ENCODE data around the gene FHL1.
A peak's percentile ranks its signal among the peaks of the same experiment; 100 is the strongest.

FHL1 gene

DNA sequence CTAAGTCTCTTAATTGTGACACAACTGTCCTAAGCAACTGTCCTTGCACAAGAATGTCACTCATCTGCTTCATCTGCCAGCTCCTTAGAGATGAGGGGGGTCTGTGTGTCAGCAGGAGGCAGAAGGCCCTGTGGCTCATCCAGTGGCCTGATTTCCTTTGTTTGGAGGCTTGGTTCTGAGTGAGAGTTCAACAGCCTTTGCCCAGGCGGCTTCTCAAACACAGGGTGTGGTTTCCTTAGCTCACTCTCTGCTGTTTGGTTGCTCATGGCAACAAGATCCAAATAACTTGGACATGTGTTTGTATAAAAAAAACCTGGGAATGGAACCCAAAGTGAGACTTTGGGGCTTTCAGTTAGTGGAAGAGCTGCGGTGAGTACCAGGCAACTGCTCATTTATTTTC lies 57.2 kb downstream of the FHL1 start:
- H4K8ac ChIP-seq (ENCODE audit: low read depth, low read length): no peak overlapping the region
- no CpG with 5 or more reads among the region's 2 CpGs for WGBS (ENCODE audit: extremely low coverage, insufficient coverage, insufficient read length)
- no peaks in the 10 kb centered on the region for H3K27me3 ChIP-seq (ENCODE audit: insufficient read depth, low read length)
- H3K18ac ChIP-seq (ENCODE audit: low read length): no peak overlapping the region
- no peak overlapping the region for H4K12ac ChIP-seq (ENCODE audit: low read depth, low read length)
- H3K79me2 ChIP-seq (ENCODE audit: control insufficient read depth, insufficient read depth, low read length, poor library complexity): no peaks in the 10 kb centered on the region
- no peaks in the 10 kb centered on the region for H3K9me3 ChIP-seq (ENCODE audit: insufficient read depth, low read depth, low read length)
- no peaks in the 10 kb centered on the region for H3K79me1 ChIP-seq (ENCODE audit: low read length)
- H2BK5ac ChIP-seq (ENCODE audit: low read depth, low read length, poor library complexity): no peak overlapping the region
- H2BK120ac ChIP-seq (ENCODE audit: insufficient read depth, low read length, poor library complexity): no peak overlapping the region
- peak; percentile 42 to 76 for DNase-seq
- H3K4me2 ChIP-seq (ENCODE audit: low read length): no peak overlapping the region
- no peaks in the 10 kb centered on the region for H3K36me3 ChIP-seq (ENCODE audit: control insufficient read depth in 1 of 2, insufficient read depth in 2 of 2, low read length in 2 of 2)
- no peak overlapping the region for H3K4ac ChIP-seq (ENCODE audit: low read depth, low read length)
- no peaks in the 10 kb centered on the region for H3K4me1 ChIP-seq (ENCODE audit: control insufficient read depth in 1 of 2, insufficient read depth in 2 of 2, low read length in 2 of 2)
- H3K27ac ChIP-seq (ENCODE audit: low read depth, low read length): no peak overlapping the region
- H3K4me3 ChIP-seq (ENCODE audit: low read depth, low read length): no peak overlapping the region
- H3K9ac ChIP-seq (ENCODE audit: low read length): no peak overlapping the region
- no peak overlapping the region for H3K14ac ChIP-seq (ENCODE audit: low read length)
- no peak overlapping the region for H3K23ac ChIP-seq (ENCODE audit: low read length)
- H4K91ac ChIP-seq (ENCODE audit: low read depth, low read length): no peak overlapping the region
- H2BK12ac ChIP-seq (ENCODE audit: low read length): no peak overlapping the region
- no peak overlapping the region for H2AK5ac ChIP-seq (ENCODE audit: low read length)
- H2AFZ ChIP-seq (ENCODE audit: insufficient read depth, low read length, poor library complexity): no peak overlapping the region

DNA sequence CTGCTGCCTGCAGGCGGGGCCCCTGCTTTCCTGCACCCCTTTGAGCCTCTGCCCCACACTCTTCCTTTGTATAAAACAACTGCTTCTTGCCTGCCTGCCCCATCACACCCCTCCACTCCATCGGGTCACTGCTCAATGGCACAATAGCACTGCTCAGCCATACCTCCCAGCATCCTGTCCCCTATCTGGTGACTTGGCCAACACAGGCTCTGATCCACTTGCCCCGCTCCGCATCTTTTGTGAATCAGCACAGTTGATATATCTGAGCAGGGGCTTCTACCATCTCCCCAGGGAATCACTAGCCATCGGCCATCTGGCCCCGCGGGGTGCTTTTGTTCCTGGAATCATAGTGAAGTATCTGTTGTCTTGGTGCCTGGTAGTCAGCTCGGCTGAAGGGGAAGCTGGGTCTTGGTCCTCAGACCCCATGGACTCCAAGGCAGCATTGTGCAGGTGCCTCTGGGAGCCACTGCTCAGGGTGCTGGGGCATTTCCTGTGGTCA lies 58.6 kb downstream of the FHL1 start:
- H3K4me3 ChIP-seq (ENCODE audit: low read depth, low read length): no peak overlapping the region
- H4K8ac ChIP-seq (ENCODE audit: low read depth, low read length): no peak overlapping the region
- no peak overlapping the region for H3K23ac ChIP-seq (ENCODE audit: low read length)
- DNase-seq: no peak
- no peak overlapping the region for H3K18ac ChIP-seq (ENCODE audit: low read length)
- no peak overlapping the region for H3K14ac ChIP-seq (ENCODE audit: low read length)
- H3K9ac ChIP-seq (ENCODE audit: low read length): no peak overlapping the region
- no peak overlapping the region for H2AK5ac ChIP-seq (ENCODE audit: low read length)
- H3K4me2 ChIP-seq (ENCODE audit: low read length): no peak overlapping the region
- no peaks in the 10 kb centered on the region for H3K79me1 ChIP-seq (ENCODE audit: low read length)
- no peak overlapping the region for H2BK120ac ChIP-seq (ENCODE audit: insufficient read depth, low read length, poor library complexity)
- H2AFZ ChIP-seq (ENCODE audit: insufficient read depth, low read length, poor library complexity): no peak overlapping the region
- no peak overlapping the region for H2BK5ac ChIP-seq (ENCODE audit: low read depth, low read length, poor library complexity)
- H3K9me3 ChIP-seq (ENCODE audit: insufficient read depth, low read depth, low read length): no peaks in the 10 kb centered on the region
- no peak overlapping the region for H4K12ac ChIP-seq (ENCODE audit: low read depth, low read length)
- no peak overlapping the region for H3K27ac ChIP-seq (ENCODE audit: low read depth, low read length)
- H4K91ac ChIP-seq (ENCODE audit: low read depth, low read length): no peak overlapping the region
- H3K79me2 ChIP-seq (ENCODE audit: control insufficient read depth, insufficient read depth, low read length, poor library complexity): no peaks in the 10 kb centered on the region
- no peak overlapping the region for H3K4ac ChIP-seq (ENCODE audit: low read depth, low read length)
- H3K4me1 ChIP-seq (ENCODE audit: control insufficient read depth in 1 of 2, insufficient read depth in 2 of 2, low read length in 2 of 2): no peaks in the 10 kb centered on the region
- no peaks in the 10 kb centered on the region for H3K27me3 ChIP-seq (ENCODE audit: insufficient read depth, low read length)
- no peaks in the 10 kb centered on the region for H3K36me3 ChIP-seq (ENCODE audit: control insufficient read depth in 1 of 2, insufficient read depth in 2 of 2, low read length in 2 of 2)
- WGBS (ENCODE audit: extremely low coverage, insufficient coverage, insufficient read length): no CpG with 5 or more reads among the region's 8 CpGs
- no peak overlapping the region for H2BK12ac ChIP-seq (ENCODE audit: low read length)

DNA sequence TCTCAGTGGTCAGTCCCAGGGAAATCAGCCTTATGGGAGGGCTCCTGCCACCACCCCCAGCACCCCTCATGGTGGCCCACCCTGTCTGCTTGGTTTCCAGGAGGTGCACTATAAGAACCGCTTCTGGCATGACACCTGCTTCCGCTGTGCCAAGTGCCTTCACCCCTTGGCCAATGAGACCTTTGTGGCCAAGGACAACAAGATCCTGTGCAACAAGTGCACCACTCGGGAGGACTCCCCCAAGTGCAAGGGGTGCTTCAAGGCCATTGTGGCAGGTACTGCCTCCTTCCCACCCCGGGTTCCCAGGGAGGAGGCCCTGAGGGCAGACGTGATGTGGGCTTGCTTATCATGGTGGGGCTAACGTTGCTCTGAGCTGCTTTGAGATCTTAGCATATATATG lies 59.6 kb downstream of the FHL1 start:
- Histone ChIP-seq H3K14ac (ENCODE audit: low read length) (no peak overlapping the region), H3K36me3 (ENCODE audit: control insufficient read depth in 1 of 2, insufficient read depth in 2 of 2, low read length in 2 of 2) (no peaks in the 10 kb centered on the region), H4K8ac (ENCODE audit: low read depth, low read length) (no peak overlapping the region), H2BK5ac (ENCODE audit: low read depth, low read length, poor library complexity) (no peak overlapping the region), H3K27ac (ENCODE audit: low read depth, low read length) (no peak overlapping the region), H4K91ac (ENCODE audit: low read depth, low read length) (no peak overlapping the region), H3K9ac (ENCODE audit: low read length) (no peak overlapping the region), H3K23ac (ENCODE audit: low read length) (no peak overlapping the region), H3K79me1 (ENCODE audit: low read length) (no peaks in the 10 kb centered on the region), H2AK5ac (ENCODE audit: low read length) (no peak overlapping the region), H3K4me1 (ENCODE audit: control insufficient read depth in 1 of 2, insufficient read depth in 2 of 2, low read length in 2 of 2) (no peaks in the 10 kb centered on the region), H2BK120ac (ENCODE audit: insufficient read depth, low read length, poor library complexity) (no peak overlapping the region), H2BK12ac (ENCODE audit: low read length) (no peak overlapping the region), H4K12ac (ENCODE audit: low read depth, low read length) (no peak overlapping the region), H2AFZ (ENCODE audit: insufficient read depth, low read length, poor library complexity) (no peak overlapping the region), H3K4ac (ENCODE audit: low read depth, low read length) (no peak overlapping the region), H3K4me2 (ENCODE audit: low read length) (no peak overlapping the region), H3K27me3 (ENCODE audit: insufficient read depth, low read length) (no peaks in the 10 kb centered on the region), H3K4me3 (ENCODE audit: low read depth, low read length) (no peak overlapping the region), H3K9me3 (ENCODE audit: insufficient read depth, low read depth, low read length) (no peaks in the 10 kb centered on the region), H3K18ac (ENCODE audit: low read length) (no peak overlapping the region), H3K79me2 (ENCODE audit: control insufficient read depth, insufficient read depth, low read length, poor library complexity) (no peaks in the 10 kb centered on the region)
- no peak for DNase-seq
- WGBS (ENCODE audit: extremely low coverage, insufficient coverage, insufficient read length): no CpG with 5 or more reads among the region's 6 CpGs

DNA sequence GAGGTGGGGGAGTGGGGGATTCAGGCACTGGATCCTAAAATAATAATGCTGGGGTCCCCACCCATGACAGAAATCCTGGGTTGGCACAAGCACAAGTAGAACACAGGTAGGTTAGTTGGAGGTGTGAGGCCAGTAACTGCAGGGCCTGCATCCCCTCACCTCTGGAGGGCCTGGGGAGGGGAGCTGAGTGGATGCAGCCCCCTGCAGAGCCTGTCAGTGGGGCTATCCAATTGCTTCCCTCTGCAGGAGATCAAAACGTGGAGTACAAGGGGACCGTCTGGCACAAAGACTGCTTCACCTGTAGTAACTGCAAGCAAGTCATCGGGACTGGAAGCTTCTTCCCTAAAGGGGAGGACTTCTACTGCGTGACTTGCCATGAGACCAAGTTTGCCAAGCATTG lies 60.2 kb downstream of the FHL1 start:
- H4K91ac ChIP-seq (ENCODE audit: low read depth, low read length): no peak overlapping the region
- H3K9ac ChIP-seq (ENCODE audit: low read length): no peak overlapping the region
- H3K4me2 ChIP-seq (ENCODE audit: low read length): no peak overlapping the region
- H3K23ac ChIP-seq (ENCODE audit: low read length): no peak overlapping the region
- no peaks in the 10 kb centered on the region for H3K27me3 ChIP-seq (ENCODE audit: insufficient read depth, low read length)
- H3K4ac ChIP-seq (ENCODE audit: low read depth, low read length): no peak overlapping the region
- H2BK5ac ChIP-seq (ENCODE audit: low read depth, low read length, poor library complexity): no peak overlapping the region
- H3K27ac ChIP-seq (ENCODE audit: low read depth, low read length): no peak overlapping the region
- no peak overlapping the region for H2BK12ac ChIP-seq (ENCODE audit: low read length)
- H2AK5ac ChIP-seq (ENCODE audit: low read length): no peak overlapping the region
- H4K8ac ChIP-seq (ENCODE audit: low read depth, low read length): no peak overlapping the region
- no peaks in the 10 kb centered on the region for H3K4me1 ChIP-seq (ENCODE audit: control insufficient read depth in 1 of 2, insufficient read depth in 2 of 2, low read length in 2 of 2)
- H3K9me3 ChIP-seq (ENCODE audit: insufficient read depth, low read depth, low read length): no peaks in the 10 kb centered on the region
- H3K79me2 ChIP-seq (ENCODE audit: control insufficient read depth, insufficient read depth, low read length, poor library complexity): no peaks in the 10 kb centered on the region
- no peak overlapping the region for H3K14ac ChIP-seq (ENCODE audit: low read length)
- H4K12ac ChIP-seq (ENCODE audit: low read depth, low read length): no peak overlapping the region
- H3K79me1 ChIP-seq (ENCODE audit: low read length): no peaks in the 10 kb centered on the region
- H2AFZ ChIP-seq (ENCODE audit: insufficient read depth, low read length, poor library complexity): no peak overlapping the region
- no peak overlapping the region for H3K18ac ChIP-seq (ENCODE audit: low read length)
- no peak overlapping the region for H2BK120ac ChIP-seq (ENCODE audit: insufficient read depth, low read length, poor library complexity)
- no peaks in the 10 kb centered on the region for H3K36me3 ChIP-seq (ENCODE audit: control insufficient read depth in 1 of 2, insufficient read depth in 2 of 2, low read length in 2 of 2)
- WGBS (ENCODE audit: extremely low coverage, insufficient coverage, insufficient read length): no CpG with 5 or more reads among the region's 4 CpGs
- H3K4me3 ChIP-seq (ENCODE audit: low read depth, low read length): no peak overlapping the region
- DNase-seq: no peak

Data from trophoblast cell (in vitro differentiated cells and primary cell).